ENCODE measurements around the gene CYP4A11.
"Not testable (repeated sequence)": the region's sequence is repeated elsewhere in the genome, so short reads cannot be mapped to it uniquely, and the experiment has no call there.

Gene CYP4A11, protein sequence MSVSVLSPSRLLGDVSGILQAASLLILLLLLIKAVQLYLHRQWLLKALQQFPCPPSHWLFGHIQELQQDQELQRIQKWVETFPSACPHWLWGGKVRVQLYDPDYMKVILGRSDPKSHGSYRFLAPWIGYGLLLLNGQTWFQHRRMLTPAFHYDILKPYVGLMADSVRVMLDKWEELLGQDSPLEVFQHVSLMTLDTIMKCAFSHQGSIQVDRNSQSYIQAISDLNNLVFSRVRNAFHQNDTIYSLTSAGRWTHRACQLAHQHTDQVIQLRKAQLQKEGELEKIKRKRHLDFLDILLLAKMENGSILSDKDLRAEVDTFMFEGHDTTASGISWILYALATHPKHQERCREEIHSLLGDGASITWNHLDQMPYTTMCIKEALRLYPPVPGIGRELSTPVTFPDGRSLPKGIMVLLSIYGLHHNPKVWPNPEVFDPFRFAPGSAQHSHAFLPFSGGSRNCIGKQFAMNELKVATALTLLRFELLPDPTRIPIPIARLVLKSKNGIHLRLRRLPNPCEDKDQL

DNA sequence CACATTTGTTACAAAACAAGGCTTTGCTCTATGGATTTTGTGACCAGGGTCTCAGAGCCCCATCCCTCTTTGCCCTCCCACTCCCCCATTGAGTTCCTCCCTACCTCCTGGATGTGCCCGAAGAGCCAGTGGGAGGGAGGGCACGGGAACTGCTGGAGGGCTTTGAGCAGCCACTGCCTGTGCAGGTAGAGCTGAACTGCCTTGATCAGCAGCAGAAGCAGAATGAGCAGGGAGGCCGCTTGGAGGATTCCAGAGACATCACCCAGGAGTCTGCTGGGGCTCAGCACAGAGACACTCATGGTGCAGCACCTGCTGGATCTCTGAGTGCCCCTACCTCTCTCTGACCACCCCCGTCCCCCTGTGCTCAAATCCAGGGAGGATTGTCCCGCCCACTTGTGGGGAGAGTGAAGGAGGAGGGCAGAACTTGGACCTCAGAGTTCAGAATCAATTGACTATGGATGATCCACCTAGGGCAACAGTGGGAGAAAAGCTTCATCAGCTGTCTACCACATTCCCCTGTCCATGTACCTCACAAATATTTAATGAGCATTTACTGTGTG is at the start of gene CYP4A11:
CYP4A11 (minus strand) TSS at position 342 of the 560 bp plus-strand sequence; CDS start at position 299, 43 bp downstream.
- no peak for DNase-seq

- not testable (repeated sequence) for DNase-seq
Observed at GRCh38 chr1:46990541-46990940, 49.3 kb upstream of the CYP4A11 start.

- DNase-seq: no peak
Observed at GRCh38 chr1:46983830-46984586, 42.7 kb upstream of the CYP4A11 start.

DNA sequence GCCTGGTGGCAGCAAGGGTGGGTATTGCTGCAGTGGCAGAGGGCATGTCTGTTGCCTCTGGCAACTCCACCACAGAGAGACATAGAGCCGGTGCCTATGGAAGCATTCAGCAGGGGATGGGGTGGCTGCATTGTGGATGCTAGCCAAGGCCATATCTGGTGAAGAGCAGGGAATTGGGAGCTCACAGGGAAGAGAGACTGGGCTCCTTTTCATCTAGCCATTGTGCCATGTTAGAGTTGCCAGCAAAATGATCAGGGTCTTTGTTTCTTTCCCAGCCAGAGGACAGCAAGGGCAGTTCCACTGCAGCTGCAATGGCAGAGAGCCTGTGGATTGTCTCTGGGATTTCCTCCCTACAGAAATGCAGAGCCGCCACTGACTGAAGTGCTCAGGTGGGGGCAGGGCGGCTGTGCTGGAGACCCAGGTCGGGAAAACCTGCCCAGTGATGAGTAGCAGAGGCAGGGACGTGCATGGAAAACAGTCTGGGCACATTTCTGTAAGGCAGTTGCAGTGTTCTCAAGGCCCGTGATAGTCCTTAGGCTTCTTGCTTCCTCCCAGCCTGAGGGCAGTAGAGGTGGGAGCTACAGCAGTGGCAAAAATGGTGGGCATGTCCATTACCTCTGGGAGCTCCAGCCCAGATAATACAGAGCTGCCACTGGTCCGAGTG is 42.0 kb upstream of the CYP4A11 start:
- no peak for DNase-seq

GRCh38 chr1:46969014-46969619 is 27.8 kb upstream of the CYP4A11 start:
- no peak for DNase-seq

- not testable (repeated sequence) for DNase-seq
Observed at GRCh38 chr1:46962272-46962671, 21.0 kb upstream of the CYP4A11 start.

DNA sequence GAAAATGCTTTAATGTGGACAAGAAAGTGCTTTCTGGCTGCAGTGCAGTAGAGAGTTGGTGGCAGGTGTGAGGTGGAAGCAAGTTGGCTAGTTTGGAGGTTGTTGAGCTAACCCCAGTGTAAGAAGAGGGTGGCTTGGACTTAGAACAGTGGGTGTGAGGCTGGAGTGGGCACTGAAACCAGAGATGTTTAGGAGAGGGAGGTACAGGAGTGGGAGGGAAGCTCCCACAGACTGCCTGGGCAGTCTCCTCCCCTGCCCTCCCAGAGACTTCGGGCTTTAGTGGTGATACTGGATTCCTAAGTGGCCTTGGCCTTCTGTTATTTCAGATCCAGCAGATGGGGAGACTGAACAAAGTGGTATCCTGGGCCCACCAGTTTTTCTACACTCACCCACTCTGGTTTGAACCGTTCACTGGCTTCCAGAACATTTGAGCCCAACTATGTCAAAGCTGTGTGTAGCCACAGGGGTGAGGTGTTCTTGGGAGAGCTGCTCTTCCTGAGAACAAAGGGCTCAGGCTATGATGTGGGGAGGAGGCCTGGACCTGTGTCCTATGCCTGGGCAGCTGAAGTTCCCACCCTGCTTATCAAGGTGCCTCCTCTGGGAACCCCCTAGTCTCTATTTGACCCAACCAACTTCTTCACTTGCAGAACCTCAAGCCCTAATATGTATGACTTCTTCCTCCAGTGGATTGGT is 19.9 kb upstream of the CYP4A11 start:
- no peak for DNase-seq

DNA sequence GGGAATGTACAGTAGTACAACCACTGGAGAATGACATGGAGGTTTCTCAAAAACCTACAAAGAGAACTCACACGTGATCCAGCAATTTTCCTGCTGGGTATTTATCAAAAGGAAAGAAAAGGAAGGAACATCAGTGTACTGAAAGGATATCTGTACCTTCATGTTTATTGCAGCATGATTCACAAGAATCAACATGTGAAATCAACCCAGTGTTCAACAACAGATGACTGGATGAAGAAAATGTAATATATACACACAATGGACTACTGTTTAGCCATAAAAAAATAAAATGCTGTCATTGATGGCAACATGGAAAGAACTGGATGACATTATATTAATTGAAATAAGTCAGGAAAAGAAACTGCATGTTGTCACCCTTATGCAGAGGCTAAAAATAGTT is 19.0 kb upstream of the CYP4A11 start:
- DNase-seq: no peak

DNA sequence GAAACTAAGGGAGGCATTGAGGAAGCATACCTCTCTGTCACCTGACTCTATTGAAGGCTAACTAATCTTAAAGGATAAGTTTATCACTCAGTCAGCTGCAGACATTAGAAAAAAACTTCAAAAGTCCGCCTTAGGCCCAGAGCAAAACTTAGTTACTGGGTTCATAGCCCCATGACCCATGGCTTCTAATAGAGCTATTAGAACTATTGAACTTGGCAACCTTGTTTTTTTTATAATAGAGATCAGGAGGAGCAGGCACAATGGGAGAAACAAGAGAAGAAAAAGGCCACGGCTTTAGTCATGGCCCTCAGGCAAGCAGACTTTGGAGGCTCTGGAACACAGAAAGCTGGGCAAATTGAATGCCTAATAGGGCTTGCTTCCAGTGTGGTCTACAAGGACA is 13.8 kb upstream of the CYP4A11 start:
- not testable (repeated sequence) for DNase-seq

GRCh38 chr1:46953847-46954246 is 12.6 kb upstream of the CYP4A11 start:
- DNase-seq: not testable (repeated sequence)

GRCh38 chr1:46949417-46949666 is 8.1 kb upstream of the CYP4A11 start:
- not testable (repeated sequence) for DNase-seq

- DNase-seq: no peak
Observed at GRCh38 chr1:46948629-46949416, 7.5 kb upstream of the CYP4A11 start.

DNA sequence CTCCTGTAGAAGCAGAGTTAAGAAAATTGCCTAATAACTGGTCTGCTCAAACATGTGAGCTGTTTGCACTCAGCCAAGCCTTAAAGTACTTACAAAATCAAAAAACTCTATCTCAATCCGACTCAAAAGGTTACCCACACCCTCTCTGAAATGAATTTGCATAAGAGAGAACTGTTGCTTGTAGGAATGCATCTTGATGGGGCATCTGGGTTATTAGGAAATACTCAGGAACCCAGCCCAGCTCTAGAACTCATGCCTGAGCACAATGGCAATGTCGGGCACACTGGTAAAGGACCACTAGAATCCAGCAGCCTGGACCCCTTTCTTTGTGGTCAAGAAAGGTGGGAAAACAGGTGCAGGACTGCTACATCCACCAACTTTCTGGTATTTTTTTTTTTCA is 6.4 kb upstream of the CYP4A11 start:
- not testable (repeated sequence) for DNase-seq

DNA sequence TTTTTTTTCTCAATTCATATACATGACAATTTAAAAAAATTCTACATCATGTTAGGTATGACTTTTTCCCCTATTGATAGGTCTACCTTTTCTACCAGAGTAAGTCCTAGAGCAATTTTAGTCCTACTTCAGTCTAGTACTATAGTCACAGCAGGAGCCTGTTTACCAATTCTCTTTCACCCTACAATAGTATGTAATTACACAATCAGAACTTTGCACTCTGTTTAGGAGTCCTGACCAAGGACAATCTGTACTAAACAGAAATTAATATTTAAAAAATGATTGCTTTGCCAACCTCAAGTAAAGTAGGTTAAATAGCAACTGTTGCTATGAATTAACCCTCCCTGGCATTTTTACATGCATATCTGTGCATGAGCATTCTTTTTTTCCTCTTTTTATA is 810 bp upstream of the CYP4A11 start:
- DNase-seq: no peak

GRCh38 chr1:46940307-46940706 is 969 bp downstream of the CYP4A11 start:
- DNase-seq: no peak

- DNase-seq: no peak
Observed at GRCh38 chr1:46937270-46937669, 4.0 kb downstream of the CYP4A11 start.

GRCh38 chr1:46936788-46937187 is 4.5 kb downstream of the CYP4A11 start:
- DNase-seq: no peak

GRCh38 chr1:46934852-46935251 is 6.4 kb downstream of the CYP4A11 start:
- DNase-seq: not testable (repeated sequence)

DNA sequence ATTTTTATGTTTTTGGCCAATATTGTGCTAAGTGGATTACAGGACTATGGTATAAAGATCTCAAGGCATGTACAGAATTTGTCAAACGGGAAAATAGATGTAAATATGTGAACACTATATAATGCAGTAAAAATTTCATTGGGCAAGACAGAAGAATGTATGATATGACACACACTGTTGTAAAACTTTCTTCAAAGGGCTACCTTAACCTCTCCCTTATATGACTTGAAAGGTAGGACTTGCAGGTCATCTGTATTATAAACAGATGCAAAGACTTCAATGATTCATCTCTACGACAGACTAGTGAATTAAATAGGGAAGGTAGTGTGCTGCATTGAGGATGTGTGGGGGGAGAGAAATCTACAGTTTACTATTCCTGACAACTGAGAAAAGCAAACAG is 9.3 kb downstream of the CYP4A11 start:
- DNase-seq: not testable (repeated sequence)

DNA sequence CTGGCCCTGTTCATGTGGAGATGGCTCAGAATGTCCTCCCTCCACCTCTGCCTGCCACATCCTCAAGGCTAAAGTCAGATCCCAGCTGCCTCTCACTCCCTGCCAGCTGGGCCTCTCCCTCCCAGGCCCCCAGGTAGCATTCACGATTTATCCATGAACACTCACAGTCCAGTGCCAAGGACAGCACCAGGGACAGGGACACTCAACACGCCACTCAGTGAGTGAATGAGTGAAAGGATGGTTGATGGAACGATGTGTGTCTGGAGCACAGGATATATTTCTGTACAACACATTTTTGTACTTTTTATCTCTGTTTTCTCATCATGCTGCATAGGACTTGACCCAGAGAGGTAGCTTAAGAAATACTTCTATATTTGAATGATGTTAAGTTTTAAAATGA is 10.1 kb downstream of the CYP4A11 start:
- DNase-seq: no peak

- no peak for DNase-seq
Observed at GRCh38 chr1:46927249-46927835, 13.9 kb downstream of the CYP4A11 start.

All from NCI-H526 treated with DMSO at 0.1 percent for 48 hours (cell line).